ENCODE measurements around the gene EZH1.

DNA sequence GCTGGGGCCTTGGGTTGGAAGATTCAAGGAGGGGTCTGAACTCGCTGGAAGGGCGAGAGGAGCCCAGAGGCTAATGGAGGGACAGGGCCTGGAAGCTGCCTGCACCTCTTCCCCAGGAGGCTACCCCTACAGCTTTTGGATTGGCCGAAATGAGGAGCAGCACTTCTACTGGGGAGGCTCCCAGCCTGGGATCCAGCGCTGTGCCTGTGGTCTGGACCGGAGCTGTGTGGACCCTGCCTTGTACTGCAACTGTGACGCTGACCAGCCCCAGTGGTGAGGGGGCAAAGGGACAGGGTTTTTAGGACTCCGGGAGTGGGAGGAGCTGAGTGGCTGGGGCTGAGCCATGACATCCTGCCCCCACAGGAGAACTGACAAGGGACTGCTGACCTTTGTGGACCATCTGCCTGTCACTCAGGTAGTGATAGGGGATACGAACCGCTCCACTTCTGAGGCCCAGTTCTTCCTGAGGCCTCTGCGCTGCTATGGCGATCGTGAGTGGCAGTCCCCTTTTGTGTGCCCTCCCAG is 53.8 kb downstream of the EZH1 start:
- TF ChIP-seq SIN3A (IDR thresholded peaks at IDR 0.05; ENCODE audit: borderline replicate concordance, insufficient read depth, low read length) = no peak
- no peak for TF ChIP-seq POLR2AphosphoS5 (IDR thresholded peaks at IDR 0.05; ENCODE audit: low read depth, low read length)
- TF ChIP-seq REST (IDR thresholded peaks at IDR 0.05; ENCODE audit: insufficient read depth in 1 of 2, low read depth in 2 of 2, low read length in 2 of 2) = no peak
- no peak for TF ChIP-seq TAF1 (IDR thresholded peaks at IDR 0.05; ENCODE audit: borderline replicate concordance, insufficient read depth, low read length)
